GM12878 (cell line): Measurements from ENCODE around the gene CCDC197.

Source experiments
- ESRRA ChIP-seq: IDR thresholded peaks from 2 replicates; pipeline ENCODE4 v1.6.1; 2012; ENCODE audit warnings: mild to moderate bottlenecking, low read length, improper control_type of control experiment
- EZH2 ChIP-seq: IDR thresholded peaks from 2 replicates; pipeline ENCODE4 v1.6.1; 2012; ENCODE audit warnings: low read depth, mild to moderate bottlenecking, control low read depth, inconsistent platforms, low read length, borderline replicate concordance; ENCODE audit not compliant: control insufficient read depth
- TF ChIP-seq, protein P1 (sequence below): fragments of 450-650 bp; IDR thresholded peaks from 2 replicates; pipeline ENCODE4 v1.6.1; 2017; ENCODE audit warnings: mild to moderate bottlenecking
- TF ChIP-seq, protein P2 (sequence below), 3 experiments: IDR thresholded peaks in 2 of 3; conservative IDR thresholded peaks in 1 of 3; 2 replicates each; pipeline ENCODE4 v1.5.1; 2011; ENCODE audit warnings: low read depth in 3 of 3, low read length in 3 of 3, mild to moderate bottlenecking in 3 of 3, control low read depth in 2 of 3, moderate library complexity in 2 of 3, inconsistent platforms in 1 of 3, mixed read lengths in 1 of 3; ENCODE audit not compliant: control insufficient read depth in 2 of 3, insufficient read depth in 1 of 3; ENCODE audit errors: extremely low read depth in 1 of 3

- no peak for TF ChIP-seq ESRRA
- TF ChIP-seq, protein P1, sequence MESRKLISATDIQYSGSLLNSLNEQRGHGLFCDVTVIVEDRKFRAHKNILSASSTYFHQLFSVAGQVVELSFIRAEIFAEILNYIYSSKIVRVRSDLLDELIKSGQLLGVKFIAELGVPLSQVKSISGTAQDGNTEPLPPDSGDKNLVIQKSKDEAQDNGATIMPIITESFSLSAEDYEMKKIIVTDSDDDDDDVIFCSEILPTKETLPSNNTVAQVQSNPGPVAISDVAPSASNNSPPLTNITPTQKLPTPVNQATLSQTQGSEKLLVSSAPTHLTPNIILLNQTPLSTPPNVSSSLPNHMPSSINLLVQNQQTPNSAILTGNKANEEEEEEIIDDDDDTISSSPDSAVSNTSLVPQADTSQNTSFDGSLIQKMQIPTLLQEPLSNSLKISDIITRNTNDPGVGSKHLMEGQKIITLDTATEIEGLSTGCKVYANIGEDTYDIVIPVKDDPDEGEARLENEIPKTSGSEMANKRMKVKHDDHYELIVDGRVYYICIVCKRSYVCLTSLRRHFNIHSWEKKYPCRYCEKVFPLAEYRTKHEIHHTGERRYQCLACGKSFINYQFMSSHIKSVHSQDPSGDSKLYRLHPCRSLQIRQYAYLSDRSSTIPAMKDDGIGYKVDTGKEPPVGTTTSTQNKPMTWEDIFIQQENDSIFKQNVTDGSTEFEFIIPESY, result no peak
- TF ChIP-seq EZH2, result no peak
- TF ChIP-seq, protein P2, sequence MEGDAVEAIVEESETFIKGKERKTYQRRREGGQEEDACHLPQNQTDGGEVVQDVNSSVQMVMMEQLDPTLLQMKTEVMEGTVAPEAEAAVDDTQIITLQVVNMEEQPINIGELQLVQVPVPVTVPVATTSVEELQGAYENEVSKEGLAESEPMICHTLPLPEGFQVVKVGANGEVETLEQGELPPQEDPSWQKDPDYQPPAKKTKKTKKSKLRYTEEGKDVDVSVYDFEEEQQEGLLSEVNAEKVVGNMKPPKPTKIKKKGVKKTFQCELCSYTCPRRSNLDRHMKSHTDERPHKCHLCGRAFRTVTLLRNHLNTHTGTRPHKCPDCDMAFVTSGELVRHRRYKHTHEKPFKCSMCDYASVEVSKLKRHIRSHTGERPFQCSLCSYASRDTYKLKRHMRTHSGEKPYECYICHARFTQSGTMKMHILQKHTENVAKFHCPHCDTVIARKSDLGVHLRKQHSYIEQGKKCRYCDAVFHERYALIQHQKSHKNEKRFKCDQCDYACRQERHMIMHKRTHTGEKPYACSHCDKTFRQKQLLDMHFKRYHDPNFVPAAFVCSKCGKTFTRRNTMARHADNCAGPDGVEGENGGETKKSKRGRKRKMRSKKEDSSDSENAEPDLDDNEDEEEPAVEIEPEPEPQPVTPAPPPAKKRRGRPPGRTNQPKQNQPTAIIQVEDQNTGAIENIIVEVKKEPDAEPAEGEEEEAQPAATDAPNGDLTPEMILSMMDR (IDR thresholded peaks at IDR 0.05 in 2 of 3, conservative IDR thresholded peaks at IDR 0.05 in 1 of 3; ENCODE audit: control insufficient read depth in 2 of 3, extremely low read depth in 1 of 3, insufficient read depth in 1 of 3, low read depth in 3 of 3, low read length in 3 of 3), result no peak
Observed at GRCh38 chr14:93977171-93977570, 19.9 kb upstream of the CCDC197 start.
